ENCODE data around the gene SHCBP1L. TPM values are rescaled to one million over a fixed set of nuclear protein-coding genes. Genes with fewer than 3 reads are reported as not detected.

Gene SHCBP1L
- total RNA-seq, 2 donors from 2014 or later: not detected

DNA sequence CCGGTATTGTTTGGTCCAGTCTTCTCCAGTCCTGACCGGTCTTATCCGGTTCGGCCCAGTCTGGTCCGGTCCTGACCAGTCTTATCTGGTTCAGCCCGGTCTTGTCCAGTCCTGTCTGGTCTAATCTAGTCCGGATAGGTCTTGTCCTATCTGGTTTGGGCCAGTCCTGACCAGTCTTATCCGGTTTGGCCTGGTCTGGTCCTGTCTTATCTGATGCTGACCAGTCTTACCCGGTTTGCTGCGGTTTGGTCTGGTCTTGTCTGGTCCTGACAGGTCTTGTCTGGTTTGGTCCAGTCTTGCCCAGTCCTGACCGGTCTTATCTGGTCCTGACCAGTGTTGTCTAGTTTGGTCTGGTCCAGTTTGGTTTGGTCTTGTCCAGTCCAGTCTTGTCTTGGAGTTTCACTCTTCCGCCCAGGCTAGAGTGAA is 83.7 kb downstream of the SHCBP1L start:
- no peak overlapping the region for H3K4me3 ChIP-seq
- TF ChIP-seq, protein P1, sequence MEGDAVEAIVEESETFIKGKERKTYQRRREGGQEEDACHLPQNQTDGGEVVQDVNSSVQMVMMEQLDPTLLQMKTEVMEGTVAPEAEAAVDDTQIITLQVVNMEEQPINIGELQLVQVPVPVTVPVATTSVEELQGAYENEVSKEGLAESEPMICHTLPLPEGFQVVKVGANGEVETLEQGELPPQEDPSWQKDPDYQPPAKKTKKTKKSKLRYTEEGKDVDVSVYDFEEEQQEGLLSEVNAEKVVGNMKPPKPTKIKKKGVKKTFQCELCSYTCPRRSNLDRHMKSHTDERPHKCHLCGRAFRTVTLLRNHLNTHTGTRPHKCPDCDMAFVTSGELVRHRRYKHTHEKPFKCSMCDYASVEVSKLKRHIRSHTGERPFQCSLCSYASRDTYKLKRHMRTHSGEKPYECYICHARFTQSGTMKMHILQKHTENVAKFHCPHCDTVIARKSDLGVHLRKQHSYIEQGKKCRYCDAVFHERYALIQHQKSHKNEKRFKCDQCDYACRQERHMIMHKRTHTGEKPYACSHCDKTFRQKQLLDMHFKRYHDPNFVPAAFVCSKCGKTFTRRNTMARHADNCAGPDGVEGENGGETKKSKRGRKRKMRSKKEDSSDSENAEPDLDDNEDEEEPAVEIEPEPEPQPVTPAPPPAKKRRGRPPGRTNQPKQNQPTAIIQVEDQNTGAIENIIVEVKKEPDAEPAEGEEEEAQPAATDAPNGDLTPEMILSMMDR (IDR thresholded peaks at IDR 0.05): no peak
- no peaks in the 10 kb centered on the region for H3K4me1 ChIP-seq
- H3K36me3 ChIP-seq: peaks cover 23% of the 10 kb centered on the region
- H3K27me3 ChIP-seq: no peaks in the 10 kb centered on the region
- intact Hi-C loops (cut with DNase I): no loop called here
- no peak overlapping the region for H3K9ac ChIP-seq (ENCODE audit: low read depth in 2 of 2, low read length in 2 of 2)
- no peak for DNase-seq
- no peaks in the 10 kb centered on the region for H3K9me3 ChIP-seq
- H3K27ac ChIP-seq: no peak overlapping the region

- no peak overlapping the region for H3K4me3 ChIP-seq
- no peaks in the 10 kb centered on the region for H3K9me3 ChIP-seq
- no peaks in the 10 kb centered on the region for H3K27me3 ChIP-seq
- H3K27ac ChIP-seq: no peak overlapping the region
- H3K36me3 ChIP-seq: peaks cover 18% of the 10 kb centered on the region
- no peak for DNase-seq
- TF ChIP-seq, protein P1 (IDR thresholded peaks at IDR 0.05): no peak
- no peaks in the 10 kb centered on the region for H3K4me1 ChIP-seq
- H3K9ac ChIP-seq (ENCODE audit: low read depth in 2 of 2, low read length in 2 of 2): no peak overlapping the region
- intact Hi-C loops (cut with DNase I): no loop called here
Measured at GRCh38 chr1:182867861-182868260, 85.1 kb downstream of the SHCBP1L start.

DNA sequence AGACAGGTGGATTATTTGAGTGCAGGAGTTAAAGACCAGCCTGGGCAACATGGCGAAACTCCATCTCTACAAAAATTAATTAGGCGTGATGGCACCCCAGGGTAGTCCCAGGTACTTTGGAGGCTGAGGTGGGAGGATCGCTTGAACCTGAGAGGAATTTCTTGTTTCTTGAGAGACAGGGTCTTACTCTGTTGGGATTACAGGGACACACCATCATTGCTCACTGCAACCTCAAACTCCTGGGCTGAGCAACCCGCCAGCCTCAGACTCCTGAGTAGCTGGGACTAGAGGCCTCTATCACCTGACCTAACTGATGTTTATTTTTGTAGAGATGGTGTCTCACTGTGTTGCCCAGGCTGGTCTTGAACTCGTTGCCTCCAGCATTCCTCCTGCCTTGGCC is 89.0 kb downstream of the SHCBP1L start:
- TF ChIP-seq, protein P1 (IDR thresholded peaks at IDR 0.05): no peak
- peaks cover 29% of the 10 kb centered on the region for H3K36me3 ChIP-seq
- no peaks in the 10 kb centered on the region for H3K9me3 ChIP-seq
- intact Hi-C loops (cut with DNase I): no loop called here
- no peaks in the 10 kb centered on the region for H3K27me3 ChIP-seq
- H3K27ac ChIP-seq: no peak overlapping the region
- no peak overlapping the region for H3K4me3 ChIP-seq
- H3K9ac ChIP-seq (ENCODE audit: low read depth in 2 of 2, low read length in 2 of 2): no peak overlapping the region
- H3K4me1 ChIP-seq: no peaks in the 10 kb centered on the region
- no peak for DNase-seq

- Histone ChIP-seq H3K4me3 (no peak overlapping the region), H3K9ac (ENCODE audit: low read depth in 2 of 2, low read length in 2 of 2) (no peak overlapping the region), H3K4me1 (no peaks in the 10 kb centered on the region), H3K9me3 (no peaks in the 10 kb centered on the region), H3K27ac (no peak overlapping the region), H3K36me3 (peaks cover 31% of the 10 kb centered on the region), H3K27me3 (no peaks in the 10 kb centered on the region)
- TF ChIP-seq, protein P1 (IDR thresholded peaks at IDR 0.05): no peak
- no peak for DNase-seq
- intact Hi-C loops (cut with DNase I): no loop called here
Measured at GRCh38 chr1:182862827-182863226, 90.1 kb downstream of the SHCBP1L start.

DNA sequence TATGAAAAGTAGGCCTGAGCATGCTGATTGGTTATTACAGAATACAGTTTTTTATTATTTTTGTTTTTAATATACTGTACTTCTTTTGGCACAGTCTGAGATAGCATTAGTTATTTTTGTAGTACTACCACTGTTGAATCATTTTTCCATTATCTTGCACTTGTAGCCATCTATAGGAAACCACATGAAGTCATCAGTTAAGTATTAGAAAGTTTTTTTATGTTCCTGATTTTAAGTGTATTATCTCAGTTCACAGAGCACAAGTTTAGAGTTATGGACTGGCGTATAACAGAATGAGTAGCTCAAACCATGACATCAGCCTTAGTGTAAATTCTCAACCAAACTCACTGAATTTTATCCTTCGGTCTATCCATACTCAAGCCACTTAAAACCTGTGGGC is 91.0 kb downstream of the SHCBP1L start:
- TF ChIP-seq, protein P1 (IDR thresholded peaks at IDR 0.05): no peak
- Histone ChIP-seq H3K9me3 (no peaks in the 10 kb centered on the region), H3K27ac (no peak overlapping the region), H3K36me3 (peaks cover 34% of the 10 kb centered on the region), H3K4me1 (no peaks in the 10 kb centered on the region), H3K9ac (ENCODE audit: low read depth in 2 of 2, low read length in 2 of 2) (no peak overlapping the region), H3K4me3 (no peak overlapping the region), H3K27me3 (no peaks in the 10 kb centered on the region)
- intact Hi-C loops (cut with DNase I): no loop called here
- DNase-seq: no peak

DNA sequence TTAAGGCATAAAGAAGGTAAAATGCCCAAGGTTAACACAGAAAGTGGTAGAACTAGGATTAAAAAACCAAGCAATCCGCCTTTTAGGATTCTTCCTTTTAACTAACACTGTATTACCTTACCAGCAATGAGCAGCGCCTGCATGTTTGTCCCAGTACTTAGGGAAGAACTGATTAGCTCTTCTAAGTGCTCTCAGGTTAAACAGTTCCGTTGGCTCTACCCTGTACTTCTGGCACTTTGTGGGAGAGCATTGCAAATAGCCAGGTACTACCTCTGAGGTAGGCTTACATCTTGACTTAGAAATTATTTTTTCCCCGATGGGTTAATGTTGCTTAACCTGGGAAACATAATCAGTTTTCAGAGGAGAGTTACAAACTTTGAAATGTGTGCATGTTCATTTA is 92.3 kb downstream of the SHCBP1L start:
- Histone ChIP-seq H3K4me1 (no peaks in the 10 kb centered on the region), H3K9ac (ENCODE audit: low read depth in 2 of 2, low read length in 2 of 2) (no peak overlapping the region), H3K27me3 (no peaks in the 10 kb centered on the region), H3K27ac (no peak overlapping the region), H3K4me3 (no peak overlapping the region), H3K36me3 (peaks cover 26% of the 10 kb centered on the region), H3K9me3 (no peaks in the 10 kb centered on the region)
- TF ChIP-seq, protein P1 (IDR thresholded peaks at IDR 0.05): no peak
- no peak for DNase-seq
- intact Hi-C loops (cut with DNase I): no loop called here
